HG02623 (cell line): ENCODE results near the gene FRAS1.
"Not testable (repeated sequence)": the region's sequence is repeated elsewhere in the genome, so short reads cannot be mapped to it uniquely, and the experiment has no call there.

Experiments
- ATAC-seq: cut with Tn5 transposase; IDR thresholded peaks from one replicate; pipeline ENCODE4 v1.9.1; 2021; ENCODE audit warnings: moderate library complexity; ENCODE audit not compliant: unreplicated experiment

Gene FRAS1

GRCh38 chr4:78165758-78166157 is 108.6 kb downstream of the FRAS1 start:
- ATAC-seq, result no peak

- ATAC-seq, result no peak
These were observed 109.5 kb downstream of the FRAS1 start for GRCh38 chr4:78166622-78167021.

- no peak for ATAC-seq
These were observed 110.4 kb downstream of the FRAS1 start for GRCh38 chr4:78167510-78167909.

- ATAC-seq, result no peak
These were observed 110.9 kb downstream of the FRAS1 start for GRCh38 chr4:78168029-78168428.

- ATAC-seq, result no peak
These were observed 112.6 kb downstream of the FRAS1 start for GRCh38 chr4:78169728-78170127.

- no peak for ATAC-seq
These were observed 114.4 kb downstream of the FRAS1 start for GRCh38 chr4:78171482-78171881.

GRCh38 chr4:78174891-78175290 is 117.8 kb downstream of the FRAS1 start:
- no peak for ATAC-seq

- no peak for ATAC-seq
These were observed 122.1 kb downstream of the FRAS1 start for GRCh38 chr4:78179196-78179595.

GRCh38 chr4:78181681-78182234 is 124.6 kb downstream of the FRAS1 start:
- not testable (repeated sequence) for ATAC-seq

DNA sequence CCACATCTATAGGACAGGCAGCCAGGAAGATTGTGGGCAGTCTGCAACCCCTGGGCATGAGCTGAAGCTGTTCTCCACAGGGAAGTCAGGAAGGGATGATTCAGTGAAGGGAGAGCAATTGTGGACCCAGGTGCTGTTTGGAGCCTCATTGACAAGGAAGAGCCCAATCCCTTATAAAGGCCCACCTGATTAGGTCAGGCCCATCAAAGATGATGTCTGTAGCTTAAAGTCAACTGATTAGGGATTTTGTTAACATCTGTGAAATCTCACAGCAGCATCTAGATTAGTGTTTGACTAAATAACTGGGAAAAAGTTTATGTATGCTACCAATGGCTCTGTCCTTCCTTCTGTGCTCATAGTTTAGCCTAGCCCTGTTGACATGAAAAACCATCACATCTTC is 127.5 kb downstream of the FRAS1 start:
- ATAC-seq, result no peak

DNA sequence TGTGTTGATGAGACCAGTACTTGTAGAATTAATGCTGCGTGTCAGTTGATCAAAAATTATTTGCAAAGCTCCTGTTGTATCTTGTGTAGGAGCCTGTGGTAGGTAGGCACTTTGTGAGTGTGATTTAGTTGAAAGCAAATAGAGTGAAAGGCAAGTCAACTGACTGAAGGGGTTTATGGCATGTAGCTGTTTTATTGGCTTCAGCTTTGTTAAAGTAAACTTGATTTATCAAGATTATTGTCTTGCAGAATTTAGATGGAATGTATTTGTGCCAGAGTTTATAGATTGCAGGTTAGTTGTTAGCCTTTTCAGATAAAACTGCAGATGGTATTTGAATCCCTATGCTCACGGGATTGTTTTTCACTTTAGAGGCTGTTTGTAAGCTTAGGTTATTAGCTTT is 128.0 kb downstream of the FRAS1 start:
- ATAC-seq, result no peak

DNA sequence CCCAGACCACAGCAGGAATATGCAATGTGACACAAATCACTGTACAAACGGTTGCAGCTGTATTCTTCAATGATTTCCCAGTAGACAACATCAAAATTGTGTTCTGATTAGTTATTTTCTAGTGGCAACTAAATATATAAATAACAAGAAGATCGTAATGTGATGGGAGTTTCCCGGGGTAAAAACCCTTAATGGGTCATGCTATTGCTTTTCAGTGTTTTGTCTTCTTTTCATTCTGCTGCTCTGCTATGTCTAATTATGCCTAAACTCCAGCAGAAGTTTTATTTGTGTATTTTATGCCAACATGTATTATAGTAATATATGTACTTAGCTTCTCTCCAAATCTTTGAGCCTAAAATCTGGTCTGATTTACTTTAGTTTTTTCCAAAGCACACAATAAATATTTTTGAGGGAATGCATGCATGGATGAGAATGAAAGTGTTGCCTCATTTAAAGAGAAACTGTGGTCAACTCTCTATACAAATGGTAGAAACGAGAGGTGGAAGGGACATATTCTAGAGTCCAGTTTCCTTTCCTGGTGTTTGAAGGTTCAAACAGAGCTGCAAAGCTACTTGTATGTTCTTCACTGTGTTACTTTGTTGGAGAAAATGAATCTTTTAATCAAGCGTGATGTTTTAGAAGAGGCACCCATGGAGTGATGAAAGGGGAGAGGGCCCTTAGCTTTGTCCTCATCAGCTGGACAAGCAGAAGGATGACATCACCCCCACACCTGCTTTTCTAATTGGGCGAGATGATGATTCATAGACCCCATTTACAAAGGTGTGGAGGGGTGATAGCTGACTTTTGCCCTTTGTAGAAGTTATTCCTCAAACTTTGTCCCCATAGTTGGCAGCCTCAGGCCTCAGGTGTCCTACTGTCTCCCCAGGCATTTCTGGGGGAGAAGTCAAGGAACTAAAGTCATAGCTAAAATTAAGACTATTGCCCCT is 129.7 kb downstream of the FRAS1 start:
- no peak for ATAC-seq

- ATAC-seq, result no peak
These were observed 132.9 kb downstream of the FRAS1 start for GRCh38 chr4:78190068-78190467.

GRCh38 chr4:78190595-78190994 is 133.5 kb downstream of the FRAS1 start:
- no peak for ATAC-seq

DNA sequence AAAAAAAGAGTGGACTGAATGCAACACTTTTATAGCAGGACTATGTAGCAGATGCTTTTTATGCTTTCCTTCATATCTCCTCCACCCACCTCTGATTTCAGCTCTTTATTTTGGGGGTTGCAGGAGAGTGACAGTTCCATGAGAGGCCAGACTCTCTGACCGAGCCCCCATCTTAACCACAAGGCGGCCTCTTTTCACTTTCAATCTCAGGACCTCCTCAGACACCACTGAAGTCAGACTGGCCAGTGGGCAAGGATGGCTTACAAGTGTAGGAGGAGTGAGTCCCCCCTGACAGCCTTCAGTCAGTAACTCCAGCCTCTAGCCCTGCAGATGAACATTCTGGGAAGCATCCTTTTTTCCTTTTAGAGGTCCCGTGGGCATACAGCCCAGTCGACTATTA is 140.8 kb downstream of the FRAS1 start:
- no peak for ATAC-seq

- ATAC-seq, result no peak
These were observed 142.9 kb downstream of the FRAS1 start for GRCh38 chr4:78199984-78200383.

- no peak for ATAC-seq
These were observed 143.8 kb downstream of the FRAS1 start for GRCh38 chr4:78200949-78201348.

DNA sequence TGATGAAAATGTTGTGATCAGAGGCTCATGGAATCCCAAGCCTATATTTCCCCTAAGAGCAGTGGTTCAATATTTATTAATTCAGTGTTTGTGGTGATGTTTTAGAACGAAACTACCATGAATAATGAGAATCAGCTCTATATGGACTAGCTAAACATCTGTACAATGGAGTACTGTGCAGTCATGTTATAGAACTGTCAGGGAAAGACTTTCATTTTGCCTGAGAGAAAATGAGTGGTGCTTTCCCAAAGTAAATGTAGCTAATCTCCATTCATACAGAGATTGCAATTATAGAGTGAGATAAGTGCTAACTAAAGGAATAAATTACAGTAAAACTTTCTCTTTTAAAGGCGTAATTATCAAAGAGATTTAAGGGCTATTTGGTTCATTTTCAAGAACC is 147.1 kb downstream of the FRAS1 start:
- ATAC-seq, result no peak

DNA sequence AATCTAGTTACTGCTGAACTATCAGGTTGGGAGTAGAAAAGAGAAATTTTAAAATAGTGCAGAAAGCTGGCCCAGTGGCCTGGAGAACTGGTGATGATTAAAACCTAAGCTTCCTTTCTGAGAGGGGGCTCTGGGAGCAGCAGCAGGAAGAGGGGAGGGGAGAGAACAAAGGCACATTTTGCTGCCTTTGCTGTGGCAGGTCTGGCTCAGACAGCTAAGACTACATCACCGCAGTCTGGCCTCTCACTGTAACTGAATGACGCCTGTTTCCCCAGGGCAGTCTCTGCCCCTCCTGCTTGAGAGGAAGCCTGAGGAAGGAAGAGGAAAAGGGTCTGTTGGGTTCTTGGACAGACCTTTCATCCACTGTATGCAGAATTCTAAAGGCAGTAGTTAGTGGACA is 148.5 kb downstream of the FRAS1 start:
- ATAC-seq, result no peak

DNA sequence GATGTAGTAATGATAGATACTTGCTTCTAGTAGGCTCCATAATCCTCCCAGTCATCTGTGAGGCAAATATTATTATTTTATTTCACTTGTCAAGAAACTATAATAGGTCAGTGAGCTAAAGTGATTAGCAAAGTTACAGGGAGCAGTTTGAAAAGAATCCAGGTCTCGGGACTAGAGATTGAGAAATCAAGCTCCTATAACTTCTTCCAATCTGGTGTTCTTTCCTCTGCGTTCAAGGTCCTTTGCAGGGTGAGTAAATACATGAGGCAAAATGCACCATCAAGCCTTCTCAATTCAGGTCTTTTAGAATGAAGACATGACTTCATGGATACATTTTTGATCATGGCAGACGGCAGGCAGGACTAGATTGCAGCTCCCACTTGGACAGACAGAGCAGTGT is 150.4 kb downstream of the FRAS1 start:
- no peak for ATAC-seq

- ATAC-seq, result no peak
These were observed 150.8 kb downstream of the FRAS1 start for GRCh38 chr4:78207951-78208350.

DNA sequence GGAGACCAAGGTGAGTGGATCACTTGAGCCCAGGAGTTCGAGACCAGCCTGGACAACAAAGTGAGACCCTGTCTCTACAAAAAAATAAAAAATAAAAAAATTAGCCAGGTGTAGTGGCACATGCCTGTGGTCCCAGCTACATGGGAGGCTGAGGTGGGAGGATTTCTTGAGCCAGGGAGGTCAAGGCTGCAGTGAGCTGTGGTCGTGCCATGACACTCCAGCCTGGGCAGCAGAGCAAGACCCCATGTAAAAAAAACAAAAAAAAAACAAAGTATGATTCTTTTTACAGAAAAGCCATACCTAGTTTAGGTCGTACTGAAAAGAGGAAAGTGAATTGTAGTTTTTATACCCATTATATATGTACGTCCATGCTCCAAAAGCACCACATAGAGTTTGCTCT is 151.8 kb downstream of the FRAS1 start:
- not testable (repeated sequence) for ATAC-seq
